ENCODE data around the gene HPS6. TPM values are rescaled to one million over a fixed set of nuclear protein-coding genes. Genes with fewer than 3 reads are reported as not detected.

Gene HPS6
- total RNA-seq, 1 experiment from 2014 or later: 18.7 TPM

GRCh38 chr10:102113956-102114857 is 49.1 kb downstream of the HPS6 start:
- Histone ChIP-seq H4K5ac (ENCODE audit: insufficient read length, low read depth, low read length) (no peak overlapping the region), H4K8ac (replicated peaks; ENCODE audit: insufficient read length, low read depth, low read length) (no peak overlapping the region), H3K18ac (ENCODE audit: insufficient read length, low read depth, low read length) (peak overlapping the region; percentile 46), H3K56ac (ENCODE audit: insufficient read length, low read depth, low read length) (no peak overlapping the region), H2AFZ (ENCODE audit: low read length) (no peak overlapping the region), H4K91ac (ENCODE audit: insufficient read length, low read depth, low read length) (no peak overlapping the region), H3T11ph (ENCODE audit: low read length) (no peak overlapping the region), H2BK12ac (ENCODE audit: insufficient read length, low read depth, low read length) (no peak overlapping the region), H3K79me1 (ENCODE audit: insufficient read depth, low read depth, low read length, poor library complexity, severe bottlenecking) (peaks cover 8% of the 10 kb centered on the region), H2BK5ac (ENCODE audit: insufficient read length, low read length) (no peak overlapping the region), H2BK15ac (ENCODE audit: low read depth, low read length) (no peak overlapping the region), H3K9me3 (ENCODE audit: control insufficient read depth, low read depth, low read length) (no peaks in the 10 kb centered on the region), H3K14ac (ENCODE audit: insufficient read depth, low read length) (peak overlapping the region; percentile 91), H3K9ac (ENCODE audit: extremely low read depth, insufficient read length, low read length) (peak overlapping the region; percentile 77), H2AK5ac (ENCODE audit: insufficient read length, low read length) (no peak overlapping the region), H3K4ac (ENCODE audit: low read depth, low read length) (no peak overlapping the region), H2BK120ac (ENCODE audit: low read depth, low read length, poor library complexity, severe bottlenecking) (no peak overlapping the region), H2BK20ac (ENCODE audit: low read depth, low read length, poor library complexity, severe bottlenecking) (no peak overlapping the region), H4K20me1 (ENCODE audit: control insufficient read depth, insufficient read depth, insufficient read length) (peaks cover 3% of the 10 kb centered on the region), H3K4me2 (ENCODE audit: insufficient read depth, insufficient read length, low read length) (peak overlapping the region; percentile 82), H3K23ac (ENCODE audit: insufficient read length, low read depth, low read length) (no peak overlapping the region), H3K79me2 (ENCODE audit: insufficient read depth, low read length) (peaks cover 32% of the 10 kb centered on the region; the same call in 1 of the 2 replicates), H3K27ac (ENCODE audit: insufficient read length, low read depth, low read length) (no peak overlapping the region), H3K23me2 (ENCODE audit: insufficient read length, low read depth, low read length, poor library complexity, severe bottlenecking) (peaks cover 14% of the 10 kb centered on the region), H3K4me1 (ENCODE audit: insufficient read depth, low read length) (peaks cover 19% of the 10 kb centered on the region), H3K27me3 (ENCODE audit: insufficient read depth, low read length) (no peaks in the 10 kb centered on the region)
- Mint-ChIP-seq H3K4me1 (peaks cover 58 to 66% of the 10 kb centered on the region in 2 experiments), H3K9me3 (no peaks in the 10 kb centered on the region), H3K27ac (peak overlapping the region; percentile 90 to 97 (median 94); a peak in 5 of 7 replicates), H3K4me3 (peak overlapping the region; percentile 85 to 91), H3K36me3 (ENCODE audit: insufficient read depth in 1 of 3, low read depth in 3 of 3) (peaks cover 22 to 30% (median 29%) of the 10 kb centered on the region in 3 experiments), H3K27me3 (ENCODE audit: low read depth) (no peaks in the 10 kb centered on the region)
- WGBS (ENCODE audit: extremely low coverage, insufficient read length, low lambda C conversion rate): no CpG with 5 or more reads among the region's 45 CpGs
- no peak for TF ChIP-seq CTCF (conservative IDR thresholded peaks at IDR 0.05)
- DNase-seq: peak; percentile 38
